HepG2 (cell line): ENCODE measurements around the gene IST1. TPM values are rescaled to one million over a fixed set of nuclear protein-coding genes. Genes with fewer than 3 reads are reported as not detected.
A peak's percentile ranks its signal among the peaks of the same experiment; 100 is the strongest.

Experiments used
- BHLHE40 ChIP-seq: IDR thresholded peaks from 2 replicates; pipeline ENCODE4 v1.6.1; 2011; ENCODE audit warnings: low read length, improper control_type of control experiment
- JUNB ChIP-seq: sonication (generic); formaldehyde crosslinking; IDR thresholded peaks from 2 replicates; pipeline ENCODE4 v1.8.0; 2022; ENCODE audit warnings: missing genetic modification reagents, mild to moderate bottlenecking, borderline replicate concordance
- LCORL ChIP-seq, 2 experiments: fragments of 450-650 bp in 1 of 2; sonication (generic) in 1 of 2; formaldehyde crosslinking in 1 of 2; IDR thresholded peaks; 2 replicates each; pipeline versions ENCODE4 v1.5.0 to v1.6.1; 2017 to 2020; ENCODE audit warnings: antibody characterized with exemption in 1 of 2, missing genetic modification reagents in 1 of 2
- MED13 ChIP-seq: sonication (generic); formaldehyde crosslinking; IDR thresholded peaks from 2 replicates; pipeline ENCODE4 v1.5.0; 2020; ENCODE audit warnings: missing genetic modification reagents
- SAP130 ChIP-seq: IDR thresholded peaks from 2 replicates; pipeline ENCODE4 v1.6.1; 2016; ENCODE audit warnings: low read depth
- SMC3 ChIP-seq: IDR thresholded peaks from 2 replicates; pipeline ENCODE4 v1.6.1; 2011; ENCODE audit warnings: low read length, improper control_type of control experiment
- TBX3 ChIP-seq: fragments of 450-650 bp; IDR thresholded peaks from 2 replicates; pipeline ENCODE4 v1.6.1; 2017; ENCODE audit warnings: antibody characterized with exemption, mild to moderate bottlenecking, inconsistent platforms, borderline replicate concordance
- ZFY ChIP-seq: sonication (generic); formaldehyde crosslinking; IDR thresholded peaks from 2 replicates; pipeline ENCODE4 v1.4.0; 2020; ENCODE audit warnings: missing genetic modification reagents
- ZKSCAN5 ChIP-seq: sonication (generic); formaldehyde crosslinking; IDR thresholded peaks from 2 replicates; pipeline ENCODE4 v1.5.1; 2020; ENCODE audit warnings: mild to moderate bottlenecking, missing genetic modification reagents
- ZNF260 ChIP-seq: sonication (generic); formaldehyde crosslinking; IDR thresholded peaks from 2 replicates; pipeline ENCODE4 v1.4.0; 2020; ENCODE audit warnings: missing genetic modification reagents, low read depth, mild to moderate bottlenecking, borderline replicate concordance
- ZNF558 ChIP-seq: sonication (generic); formaldehyde crosslinking; IDR thresholded peaks from 2 replicates; pipeline ENCODE4 v1.9.0; 2022; ENCODE audit warnings: mild to moderate bottlenecking, missing genetic modification reagents, borderline replicate concordance
- polyA plus RNA-seq, 8 experiments: library from polyadenylated mRNA; depleted of rRNA in 3 of 8; stranded (reverse) in 7 of 8; unstranded in 1 of 8; fragments of >200 nt; fragmentation: Illumina TruSeq in 4 of 8; extraction: Trizol in 4 of 8; gene quantifications; 2 replicates each; pipeline versions ENCODE4 v1.2.1 to v1.2.3, GENCODE V29; 2011 to 2016; ENCODE audit warnings: low read depth in 4 of 8, missing spikeins in 1 of 8, mixed read lengths in 1 of 8; ENCODE audit not compliant: insufficient read depth in 1 of 8
- total RNA-seq, 5 experiments: library from RNA; depleted of rRNA; stranded (reverse); fragments of >200 nt; fragmentation: Illumina TruSeq; extraction: Trizol; gene quantifications; 2 replicates each; pipeline ENCODE4 v1.2.3, GENCODE V29; 2016; ENCODE audit warnings: low read depth in 1 of 5
- TF ChIP-seq, protein P1 (sequence below): sonication (generic); formaldehyde crosslinking; IDR thresholded peaks from 2 replicates; pipeline ENCODE4 v1.9.0; 2022; ENCODE audit warnings: missing genetic modification reagents, mild to moderate bottlenecking, borderline replicate concordance
- TF ChIP-seq, protein P2 (sequence below): sonication (generic); formaldehyde crosslinking; IDR thresholded peaks from 2 replicates; pipeline ENCODE4 v1.5.0; 2020; ENCODE audit warnings: missing genetic modification reagents
- TF ChIP-seq, protein P3 (sequence below): sonication (generic); formaldehyde crosslinking; IDR thresholded peaks from 2 replicates; pipeline ENCODE4 v1.5.1; 2020; ENCODE audit warnings: mild to moderate bottlenecking, missing genetic modification reagents, moderate library complexity
- TF ChIP-seq, protein P4 (sequence below): sonication (generic); formaldehyde crosslinking; IDR thresholded peaks from 2 replicates; pipeline ENCODE4 v1.5.0; 2020; ENCODE audit warnings: mild to moderate bottlenecking, missing genetic modification reagents, borderline replicate concordance

IST1 gene
- total and polyA plus RNA-seq, 2 of the 13 experiments (the other 11 are each of a cell fraction or from before 2014, with no cell fraction given), result 346 to 415 TPM

DNA sequence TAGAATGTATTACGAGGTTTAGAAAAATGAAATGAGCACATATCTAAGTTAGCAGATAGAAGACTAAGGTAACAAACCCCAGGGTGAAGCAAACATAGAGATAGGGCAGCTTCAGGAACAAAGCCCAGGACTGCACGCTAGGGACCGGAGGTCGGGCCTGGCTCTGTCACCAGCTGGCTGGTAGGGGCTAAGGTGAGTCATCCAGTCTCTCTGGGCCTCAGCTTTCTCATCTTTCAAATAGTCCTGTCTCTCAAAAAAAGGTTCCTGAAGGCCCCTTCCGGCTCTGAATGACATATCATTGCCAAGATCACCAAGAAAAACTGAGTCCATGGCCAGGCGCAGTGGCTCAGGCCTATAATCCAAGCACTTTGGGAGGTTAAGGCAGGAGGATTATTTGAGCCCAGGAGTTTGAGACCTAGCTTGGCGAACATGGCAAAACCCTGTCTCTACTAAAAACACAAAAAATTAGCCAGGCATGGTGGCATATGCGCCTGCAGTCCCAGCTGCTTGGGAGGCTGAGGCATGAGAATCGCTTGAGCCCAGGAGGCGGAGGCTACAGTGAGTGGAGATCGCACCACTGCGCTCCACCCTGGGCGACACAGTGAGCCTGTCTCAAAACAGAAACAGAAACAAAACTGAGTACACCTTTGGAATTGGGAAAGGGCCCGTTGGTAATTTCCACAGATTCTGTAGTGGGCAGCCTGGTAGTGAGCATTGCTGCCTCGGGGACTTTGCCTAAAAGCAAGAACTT is 78.9 kb downstream of the IST1 start (continued):
- TF ChIP-seq, protein P1, sequence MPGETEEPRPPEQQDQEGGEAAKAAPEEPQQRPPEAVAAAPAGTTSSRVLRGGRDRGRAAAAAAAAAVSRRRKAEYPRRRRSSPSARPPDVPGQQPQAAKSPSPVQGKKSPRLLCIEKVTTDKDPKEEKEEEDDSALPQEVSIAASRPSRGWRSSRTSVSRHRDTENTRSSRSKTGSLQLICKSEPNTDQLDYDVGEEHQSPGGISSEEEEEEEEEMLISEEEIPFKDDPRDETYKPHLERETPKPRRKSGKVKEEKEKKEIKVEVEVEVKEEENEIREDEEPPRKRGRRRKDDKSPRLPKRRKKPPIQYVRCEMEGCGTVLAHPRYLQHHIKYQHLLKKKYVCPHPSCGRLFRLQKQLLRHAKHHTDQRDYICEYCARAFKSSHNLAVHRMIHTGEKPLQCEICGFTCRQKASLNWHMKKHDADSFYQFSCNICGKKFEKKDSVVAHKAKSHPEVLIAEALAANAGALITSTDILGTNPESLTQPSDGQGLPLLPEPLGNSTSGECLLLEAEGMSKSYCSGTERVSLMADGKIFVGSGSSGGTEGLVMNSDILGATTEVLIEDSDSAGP (CRISPR knock-in tag), result no peak
- TF ChIP-seq, protein P2, sequence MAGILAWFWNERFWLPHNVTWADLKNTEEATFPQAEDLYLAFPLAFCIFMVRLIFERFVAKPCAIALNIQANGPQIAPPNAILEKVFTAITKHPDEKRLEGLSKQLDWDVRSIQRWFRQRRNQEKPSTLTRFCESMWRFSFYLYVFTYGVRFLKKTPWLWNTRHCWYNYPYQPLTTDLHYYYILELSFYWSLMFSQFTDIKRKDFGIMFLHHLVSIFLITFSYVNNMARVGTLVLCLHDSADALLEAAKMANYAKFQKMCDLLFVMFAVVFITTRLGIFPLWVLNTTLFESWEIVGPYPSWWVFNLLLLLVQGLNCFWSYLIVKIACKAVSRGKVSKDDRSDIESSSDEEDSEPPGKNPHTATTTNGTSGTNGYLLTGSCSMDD, result no peak
- no peak for TF ChIP-seq MED13 (CRISPR knock-in tag)
- TF ChIP-seq, protein P3, sequence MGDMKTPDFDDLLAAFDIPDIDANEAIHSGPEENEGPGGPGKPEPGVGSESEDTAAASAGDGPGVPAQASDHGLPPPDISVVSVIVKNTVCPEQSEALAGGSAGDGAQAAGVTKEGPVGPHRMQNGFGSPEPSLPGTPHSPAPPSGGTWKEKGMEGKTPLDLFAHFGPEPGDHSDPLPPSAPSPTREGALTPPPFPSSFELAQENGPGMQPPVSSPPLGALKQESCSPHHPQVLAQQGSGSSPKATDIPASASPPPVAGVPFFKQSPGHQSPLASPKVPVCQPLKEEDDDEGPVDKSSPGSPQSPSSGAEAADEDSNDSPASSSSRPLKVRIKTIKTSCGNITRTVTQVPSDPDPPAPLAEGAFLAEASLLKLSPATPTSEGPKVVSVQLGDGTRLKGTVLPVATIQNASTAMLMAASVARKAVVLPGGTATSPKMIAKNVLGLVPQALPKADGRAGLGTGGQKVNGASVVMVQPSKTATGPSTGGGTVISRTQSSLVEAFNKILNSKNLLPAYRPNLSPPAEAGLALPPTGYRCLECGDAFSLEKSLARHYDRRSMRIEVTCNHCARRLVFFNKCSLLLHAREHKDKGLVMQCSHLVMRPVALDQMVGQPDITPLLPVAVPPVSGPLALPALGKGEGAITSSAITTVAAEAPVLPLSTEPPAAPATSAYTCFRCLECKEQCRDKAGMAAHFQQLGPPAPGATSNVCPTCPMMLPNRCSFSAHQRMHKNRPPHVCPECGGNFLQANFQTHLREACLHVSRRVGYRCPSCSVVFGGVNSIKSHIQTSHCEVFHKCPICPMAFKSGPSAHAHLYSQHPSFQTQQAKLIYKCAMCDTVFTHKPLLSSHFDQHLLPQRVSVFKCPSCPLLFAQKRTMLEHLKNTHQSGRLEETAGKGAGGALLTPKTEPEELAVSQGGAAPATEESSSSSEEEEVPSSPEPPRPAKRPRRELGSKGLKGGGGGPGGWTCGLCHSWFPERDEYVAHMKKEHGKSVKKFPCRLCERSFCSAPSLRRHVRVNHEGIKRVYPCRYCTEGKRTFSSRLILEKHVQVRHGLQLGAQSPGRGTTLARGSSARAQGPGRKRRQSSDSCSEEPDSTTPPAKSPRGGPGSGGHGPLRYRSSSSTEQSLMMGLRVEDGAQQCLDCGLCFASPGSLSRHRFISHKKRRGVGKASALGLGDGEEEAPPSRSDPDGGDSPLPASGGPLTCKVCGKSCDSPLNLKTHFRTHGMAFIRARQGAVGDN, result peak; percentile 44
- peak; percentile 79 for TF ChIP-seq SAP130 (CRISPR knock-in tag)
- no peak for TF ChIP-seq ZKSCAN5
- peak; percentile 24; the same call in 1 of the 2 replicates for TF ChIP-seq ZFY
- TF ChIP-seq TBX3, result no peak
- no peak for TF ChIP-seq LCORL (IDR thresholded peaks at IDR 0.05)
- TF ChIP-seq LCORL (CRISPR knock-in tag; IDR thresholded peaks at IDR 0.05), result peak; percentile 63
- no peak for TF ChIP-seq ZNF260 (CRISPR knock-in tag)
- TF ChIP-seq JUNB (CRISPR knock-in tag), result 0 out of 2 replicates have a peak, but pooled peaks have one; percentile 18
- no peak for TF ChIP-seq ZNF558 (CRISPR knock-in tag)
- TF ChIP-seq SMC3, result no peak
- no peak for TF ChIP-seq BHLHE40
- TF ChIP-seq, protein P4, sequence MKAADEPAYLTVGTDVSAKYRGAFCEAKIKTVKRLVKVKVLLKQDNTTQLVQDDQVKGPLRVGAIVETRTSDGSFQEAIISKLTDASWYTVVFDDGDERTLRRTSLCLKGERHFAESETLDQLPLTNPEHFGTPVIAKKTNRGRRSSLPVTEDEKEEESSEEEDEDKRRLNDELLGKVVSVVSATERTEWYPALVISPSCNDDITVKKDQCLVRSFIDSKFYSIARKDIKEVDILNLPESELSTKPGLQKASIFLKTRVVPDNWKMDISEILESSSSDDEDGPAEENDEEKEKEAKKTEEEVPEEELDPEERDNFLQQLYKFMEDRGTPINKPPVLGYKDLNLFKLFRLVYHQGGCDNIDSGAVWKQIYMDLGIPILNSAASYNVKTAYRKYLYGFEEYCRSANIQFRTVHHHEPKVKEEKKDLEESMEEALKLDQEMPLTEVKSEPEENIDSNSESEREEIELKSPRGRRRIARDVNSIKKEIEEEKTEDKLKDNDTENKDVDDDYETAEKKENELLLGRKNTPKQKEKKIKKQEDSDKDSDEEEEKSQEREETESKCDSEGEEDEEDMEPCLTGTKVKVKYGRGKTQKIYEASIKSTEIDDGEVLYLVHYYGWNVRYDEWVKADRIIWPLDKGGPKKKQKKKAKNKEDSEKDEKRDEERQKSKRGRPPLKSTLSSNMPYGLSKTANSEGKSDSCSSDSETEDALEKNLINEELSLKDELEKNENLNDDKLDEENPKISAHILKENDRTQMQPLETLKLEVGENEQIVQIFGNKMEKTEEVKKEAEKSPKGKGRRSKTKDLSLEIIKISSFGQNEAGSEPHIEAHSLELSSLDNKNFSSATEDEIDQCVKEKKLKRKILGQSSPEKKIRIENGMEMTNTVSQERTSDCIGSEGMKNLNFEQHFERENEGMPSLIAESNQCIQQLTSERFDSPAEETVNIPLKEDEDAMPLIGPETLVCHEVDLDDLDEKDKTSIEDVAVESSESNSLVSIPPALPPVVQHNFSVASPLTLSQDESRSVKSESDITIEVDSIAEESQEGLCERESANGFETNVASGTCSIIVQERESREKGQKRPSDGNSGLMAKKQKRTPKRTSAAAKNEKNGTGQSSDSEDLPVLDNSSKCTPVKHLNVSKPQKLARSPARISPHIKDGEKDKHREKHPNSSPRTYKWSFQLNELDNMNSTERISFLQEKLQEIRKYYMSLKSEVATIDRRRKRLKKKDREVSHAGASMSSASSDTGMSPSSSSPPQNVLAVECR (CRISPR knock-in tag), result peak; percentile 33; the same call in 1 of the 2 replicates
